ENCODE data around the gene KDM7A. TPM values are rescaled to one million over a fixed set of nuclear protein-coding genes. Genes with fewer than 3 reads are reported as not detected.

Gene KDM7A
- total and polyA plus RNA-seq, 9 of the 15 experiments (the other 6 are each of a cell fraction or from before 2014, with no cell fraction given) = 0.90 to 8.4 (median 7.0) TPM

DNA sequence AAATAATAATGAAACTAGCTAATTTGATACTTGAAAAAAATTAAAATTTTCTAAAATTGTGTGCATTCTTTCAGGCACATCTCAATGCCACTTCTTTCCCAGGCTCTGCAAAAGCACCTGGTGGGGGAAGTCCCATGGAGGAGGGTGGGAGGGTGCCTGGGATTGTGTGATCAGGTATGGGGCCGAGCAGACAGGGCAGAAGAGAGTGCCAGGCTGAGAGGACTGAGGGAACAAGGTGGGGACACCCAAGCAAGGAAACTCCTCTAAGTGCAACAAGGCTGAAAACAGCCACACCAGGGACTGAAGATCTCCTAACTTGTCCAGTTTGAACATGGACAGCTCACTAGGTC, 127.8 kb downstream of the KDM7A start:
- peaks cover 35% of the 10 kb centered on the region; the same call in 2 of the 3 replicates for H3K36me3 ChIP-seq (ENCODE audit: control insufficient read depth, insufficient read depth, low read length)
- FAIRE-seq (no peak), ATAC-seq (no peak; the same call in 1 of the 3 replicates), DNase-seq (ENCODE audit: extremely low read depth in 1 of 4, low spot score in 3 of 4) (no peak)
- no peak overlapping the region; a peak in 1 of 4 replicates for H3K9ac ChIP-seq (ENCODE audit: insufficient read depth in 1 of 2, low read depth in 2 of 2, low read length in 2 of 2)
- H3K9me1 ChIP-seq (ENCODE audit: control insufficient read depth, insufficient read depth, low read length) = no peaks in the 10 kb centered on the region
- H3K27me3 ChIP-seq (ENCODE audit: control insufficient read depth in 2 of 2, insufficient read depth in 2 of 2, low read length in 2 of 2) = no peaks in the 10 kb centered on the region
- H3K9me3 ChIP-seq (replicated peaks; ENCODE audit: control insufficient read depth, insufficient read depth, low read depth, low read length) = no peaks in the 10 kb centered on the region
- no peak overlapping the region for H3K27ac ChIP-seq (ENCODE audit: extremely low read depth, low read depth, low read length)
- no peaks in the 10 kb centered on the region for H3K79me2 ChIP-seq (ENCODE audit: control insufficient read depth, insufficient read depth, low read length)
- BruUV-seq (replicated peaks) = no TSS peak
- 40% methylated on average over 1 of the region's 1 CpG for WGBS (ENCODE audit: insufficient coverage, low coverage, missing lambda C conversion rate)
- in situ Hi-C loops (cut with MboI) (no loop called here), intact Hi-C loops (cut with micrococcal nuclease) (loop anchor here (2.0 kb wide), 1 partner anchor 72 kb away; no protein-coding TSS in a partner anchor)
- no peak overlapping the region for H3K4me3 ChIP-seq
- no peak overlapping the region for H3K4me2 ChIP-seq (ENCODE audit: insufficient read depth, low read length)
- CTCF ChIA-PET (ENCODE audit: low intra/inter-chr PET ratio) = no interaction called here
- H3K4me1 ChIP-seq (replicated peaks in 1 of 2; ENCODE audit: control insufficient read depth in 2 of 2, insufficient read depth in 2 of 2, low read length in 2 of 2) = peaks cover 0 to 3% of the 10 kb centered on the region in 2 experiments; a peak in 2 of 5 replicates
- TF ChIP-seq, protein P1, sequence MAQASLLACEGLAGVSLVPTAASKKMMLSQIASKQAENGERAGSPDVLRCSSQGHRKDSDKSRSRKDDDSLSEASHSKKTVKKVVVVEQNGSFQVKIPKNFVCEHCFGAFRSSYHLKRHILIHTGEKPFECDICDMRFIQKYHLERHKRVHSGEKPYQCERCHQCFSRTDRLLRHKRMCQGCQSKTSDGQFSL (CRISPR knock-in tag; IDR thresholded peaks at IDR 0.05) = no peak
- TF ChIP-seq, protein P1 (tag; IDR thresholded peaks at IDR 0.05) = no peak
- H2AFZ ChIP-seq (ENCODE audit: low read depth, low read length) = no peak overlapping the region
- POLR2A ChIA-PET = interaction anchor here (0.6 to 1.0 kb wide), 4 partner anchors 10 to 232 kb away, joined by 4 to 5 read pairs (median 4); no protein-coding TSS in a partner anchor
- H4K20me1 ChIP-seq (replicated peaks; ENCODE audit: control insufficient read depth, insufficient read depth, low read length) = no peaks in the 10 kb centered on the region

DNA sequence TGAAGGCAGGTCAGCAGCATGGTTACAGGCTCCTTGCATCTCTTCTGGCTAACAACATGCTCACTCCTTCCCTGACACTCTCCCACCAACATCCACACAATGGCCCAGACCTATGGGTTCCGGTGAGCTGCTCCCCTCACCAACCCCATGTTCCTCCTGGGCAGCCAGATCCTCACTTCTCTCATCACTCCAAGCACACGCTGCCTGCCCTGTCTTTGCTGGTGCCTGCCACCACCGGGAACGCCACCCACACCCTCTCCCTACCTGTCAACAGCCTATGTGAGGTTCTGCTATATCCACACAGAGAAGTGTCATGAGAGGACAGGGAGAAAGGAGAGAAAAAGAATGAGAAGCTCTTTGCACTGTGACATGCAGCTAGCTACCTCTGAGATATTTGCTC, 128.6 kb downstream of the KDM7A start:
- 84% methylated on average over 4 of the region's 4 CpGs for WGBS (ENCODE audit: insufficient coverage, low coverage, missing lambda C conversion rate)
- ChIA-PET POLR2A (no interaction called here), CTCF (ENCODE audit: low intra/inter-chr PET ratio) (no interaction called here)
- Histone ChIP-seq H3K9me3 (replicated peaks; ENCODE audit: control insufficient read depth, insufficient read depth, low read depth, low read length) (no peaks in the 10 kb centered on the region), H3K4me2 (ENCODE audit: insufficient read depth, low read length) (no peak overlapping the region), H4K20me1 (replicated peaks; ENCODE audit: control insufficient read depth, insufficient read depth, low read length) (no peaks in the 10 kb centered on the region), H3K4me3 (no peak overlapping the region), H3K79me2 (ENCODE audit: control insufficient read depth, insufficient read depth, low read length) (no peaks in the 10 kb centered on the region), H3K9ac (ENCODE audit: insufficient read depth in 1 of 2, low read depth in 2 of 2, low read length in 2 of 2) (no peak overlapping the region), H3K27me3 (ENCODE audit: control insufficient read depth in 2 of 2, insufficient read depth in 2 of 2, low read length in 2 of 2) (no peaks in the 10 kb centered on the region), H2AFZ (ENCODE audit: low read depth, low read length) (no peak overlapping the region), H3K27ac (ENCODE audit: extremely low read depth, low read depth, low read length) (no peak overlapping the region), H3K36me3 (ENCODE audit: control insufficient read depth, insufficient read depth, low read length) (peaks cover 27% of the 10 kb centered on the region; the same call in 2 of the 3 replicates), H3K9me1 (ENCODE audit: control insufficient read depth, insufficient read depth, low read length) (no peaks in the 10 kb centered on the region), H3K4me1 (replicated peaks in 1 of 2; ENCODE audit: control insufficient read depth in 2 of 2, insufficient read depth in 2 of 2, low read length in 2 of 2) (no peaks in the 10 kb centered on the region; a peak in 1 of 5 replicates)
- intact Hi-C loops (cut with micrococcal nuclease) (loop anchor here (2.0 kb wide), 1 partner anchor 71 kb away; no protein-coding TSS in a partner anchor), in situ Hi-C loops (cut with MboI) (no loop called here)
- FAIRE-seq = no peak
- TF ChIP-seq TSC22D4 (tag; IDR thresholded peaks at IDR 0.05) (no peak), STAG1 (CRISPR knock-in tag; IDR thresholded peaks at IDR 0.05; ENCODE audit: borderline replicate concordance) (0 out of 2 replicates have a peak, but pooled peaks have one; percentile 23), TAF7 (tag; IDR thresholded peaks at IDR 0.05) (no peak)
- ATAC-seq = no peak
- no peak for DNase-seq (ENCODE audit: extremely low read depth in 1 of 4, low spot score in 3 of 4)
- no TSS peak for BruUV-seq (replicated peaks)

All from K562 (cell line).